Activated CD8-positive, alpha-beta memory T cell treated with anti-CD3 and anti-CD28 coated beads, Interleukin-2, amount 50 U/mL, for 4 hours (primary cell): Measurements from ENCODE around the gene ABHD1.
"Not testable (repeated sequence)": the region's sequence is repeated elsewhere in the genome, so short reads cannot be mapped to it uniquely, and the experiment has no call there.

ENCODE experiments used
- DNase-seq: peaks from one replicate; pipeline ENCODE4 v3.0.0-alpha.2; 2020

The ABHD1 gene

DNA sequence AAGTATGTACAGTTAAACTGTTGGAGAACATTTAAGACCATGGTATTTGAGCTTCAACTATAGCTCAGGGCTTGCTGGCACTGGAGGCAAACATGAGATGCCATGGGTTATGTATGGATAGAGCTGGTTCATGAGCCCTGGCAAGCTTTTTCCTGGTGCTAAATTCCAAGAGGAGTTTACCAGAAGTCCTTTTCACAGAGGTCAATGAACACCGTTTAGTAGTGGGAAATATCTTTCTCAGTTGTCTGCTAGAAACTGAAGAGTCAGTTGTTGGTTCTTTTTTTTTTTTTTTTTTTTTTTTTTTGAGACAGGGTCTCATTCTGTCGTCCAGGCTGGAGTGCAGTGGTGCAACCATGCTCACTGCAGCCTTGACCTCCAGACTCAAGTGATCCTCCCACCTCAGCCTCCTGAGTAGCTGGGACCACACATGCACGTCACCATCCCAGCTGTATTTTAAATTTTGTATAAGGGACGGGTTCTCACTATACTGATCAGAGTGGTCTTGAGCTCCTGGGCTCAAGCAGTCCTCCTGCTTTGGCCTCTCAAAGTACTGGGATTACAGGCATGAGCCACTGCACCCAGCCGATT, 35.7 kb upstream of the ABHD1 start:
- DNase-seq: no peak

DNA sequence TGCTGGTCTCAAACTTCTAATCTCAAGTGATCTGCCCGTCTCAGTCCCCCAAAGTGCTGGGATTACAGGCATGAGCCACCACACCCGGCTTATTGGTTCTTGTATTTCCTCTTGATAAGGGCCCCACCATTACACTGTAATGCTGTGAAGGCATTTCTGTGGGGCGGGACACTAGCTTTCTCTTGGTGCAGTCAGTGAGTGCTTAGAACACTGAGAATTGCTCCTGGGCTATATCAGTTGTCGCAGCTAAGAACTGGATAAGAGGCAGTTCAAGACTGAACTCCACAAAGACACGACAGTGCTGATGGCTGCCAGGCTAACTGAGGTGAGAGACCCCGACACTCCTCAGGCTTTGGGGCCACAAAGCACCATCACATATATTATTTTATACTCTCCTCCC, 35.0 kb upstream of the ABHD1 start:
- DNase-seq: no peak

DNA sequence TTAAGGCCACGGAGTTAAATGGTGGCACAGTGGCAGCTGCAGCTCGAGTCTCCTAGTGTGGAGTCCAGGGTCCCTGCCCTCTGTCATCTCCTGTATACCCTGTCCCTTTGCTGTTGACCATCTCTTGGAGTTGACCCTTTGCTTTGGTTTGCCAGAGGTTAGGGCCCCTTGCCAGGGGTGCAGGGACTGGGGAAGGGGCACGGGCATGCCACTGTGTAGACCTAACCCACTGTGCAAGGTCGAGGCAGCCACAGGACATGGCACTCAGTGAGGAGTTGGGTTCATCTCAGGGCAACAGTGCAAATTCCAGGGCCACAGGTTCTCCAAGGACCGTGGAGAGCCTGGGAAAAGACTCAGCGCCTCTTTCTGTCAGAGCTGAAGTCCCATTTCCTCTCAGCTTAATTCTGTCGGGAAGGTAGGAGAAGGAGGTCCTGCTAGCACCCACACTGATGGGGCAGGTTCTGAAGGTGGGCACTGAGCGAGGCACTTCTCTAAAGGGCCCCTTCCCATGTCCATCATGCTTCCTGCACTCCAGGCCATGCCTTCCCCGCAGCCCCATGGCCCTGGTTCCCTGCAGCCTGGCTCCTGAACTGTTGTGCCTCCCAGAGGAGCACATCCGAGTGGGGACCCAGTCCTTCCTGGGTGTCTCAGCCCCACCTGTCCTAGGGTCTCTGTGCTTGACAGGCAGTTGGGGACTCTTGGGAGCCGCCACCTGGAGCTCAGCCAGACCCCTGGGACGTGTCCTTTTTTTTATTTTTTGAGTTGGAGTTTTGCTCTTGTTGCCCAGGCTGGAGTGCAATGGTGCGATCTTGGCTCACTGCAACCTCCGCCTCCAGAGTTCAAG, 34.3 kb upstream of the ABHD1 start:
- no peak for DNase-seq

DNA sequence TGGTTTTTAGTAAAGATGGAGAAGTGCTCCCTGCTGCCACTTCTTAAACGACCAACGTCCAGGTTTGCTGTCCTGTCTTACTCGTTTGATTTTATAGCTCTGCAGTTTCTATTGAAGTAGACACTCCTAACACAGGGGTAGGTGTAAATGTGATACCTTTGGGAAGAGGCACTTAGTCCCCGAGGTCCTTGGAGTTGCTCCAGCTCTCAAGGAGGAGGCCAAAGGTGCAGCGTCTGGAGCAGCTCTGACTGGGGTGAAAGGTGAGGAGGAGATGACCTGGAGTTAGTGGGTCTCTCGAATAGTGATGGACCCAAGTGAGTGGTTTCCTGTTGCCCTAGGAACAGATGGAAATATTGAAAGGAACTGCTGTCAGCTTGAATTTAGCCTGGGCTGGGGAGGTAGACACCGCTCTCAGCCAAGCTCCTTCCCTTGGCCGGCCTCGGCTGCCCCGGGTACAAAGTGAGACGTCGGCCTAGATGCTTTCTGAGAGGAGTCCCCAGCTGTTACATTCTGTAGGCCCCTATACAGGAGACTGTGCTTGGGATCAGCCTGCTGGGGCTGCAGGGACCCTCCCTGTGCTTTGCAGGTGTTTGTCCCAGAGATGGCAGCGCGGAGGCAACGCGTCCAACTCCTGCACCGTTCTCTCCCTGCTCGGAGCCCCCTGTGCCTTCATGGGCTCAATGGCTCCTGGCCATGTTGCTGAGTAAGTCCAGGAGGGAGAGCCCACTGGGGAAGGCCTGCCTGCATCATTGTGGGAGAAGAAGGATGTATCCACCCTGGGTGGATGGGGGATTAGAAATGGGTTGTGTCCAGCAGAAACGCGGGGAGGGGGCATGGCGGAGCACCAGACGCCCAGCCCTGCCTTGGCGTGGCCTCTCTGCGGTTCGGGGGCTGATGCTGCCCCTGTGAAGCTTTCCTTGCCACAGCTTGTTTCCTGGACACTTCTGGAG, 31.6 kb upstream of the ABHD1 start:
- no peak for DNase-seq

DNA sequence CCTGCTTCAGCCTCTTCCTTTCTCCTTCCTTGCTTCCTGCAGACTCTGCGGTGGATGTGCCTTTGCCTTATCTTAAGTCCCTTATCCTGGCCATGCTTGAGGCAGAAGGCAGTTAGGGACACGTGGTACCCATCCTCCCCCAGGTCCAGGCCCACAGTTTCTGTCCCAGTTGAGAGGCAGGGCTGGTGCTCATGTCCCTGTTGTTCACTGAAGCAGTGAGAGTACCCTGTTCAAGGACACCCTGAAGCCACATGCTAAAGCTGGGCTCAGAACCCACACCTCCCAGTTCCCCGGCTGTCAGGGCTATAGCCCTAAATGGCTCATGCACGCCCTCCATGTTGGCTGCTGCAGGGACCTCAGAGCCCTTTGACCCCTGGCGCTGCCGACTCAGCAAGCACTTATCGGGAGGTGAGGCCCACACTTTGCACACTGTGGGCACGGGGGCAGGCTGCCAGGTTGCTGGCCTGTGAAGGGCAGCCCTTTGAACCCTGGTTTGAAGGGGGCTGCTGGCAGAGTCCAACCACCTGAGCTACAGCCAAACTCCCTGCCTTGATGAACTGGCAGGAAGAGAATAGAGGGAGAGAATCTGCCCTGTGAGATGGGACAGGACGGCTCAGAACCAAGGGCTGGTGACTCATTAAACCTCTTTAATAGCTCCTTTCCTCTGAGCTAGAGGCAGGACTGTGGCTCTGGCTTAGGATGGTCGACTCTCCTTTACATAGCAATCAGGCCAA, 30.8 kb upstream of the ABHD1 start:
- no peak for DNase-seq

DNA sequence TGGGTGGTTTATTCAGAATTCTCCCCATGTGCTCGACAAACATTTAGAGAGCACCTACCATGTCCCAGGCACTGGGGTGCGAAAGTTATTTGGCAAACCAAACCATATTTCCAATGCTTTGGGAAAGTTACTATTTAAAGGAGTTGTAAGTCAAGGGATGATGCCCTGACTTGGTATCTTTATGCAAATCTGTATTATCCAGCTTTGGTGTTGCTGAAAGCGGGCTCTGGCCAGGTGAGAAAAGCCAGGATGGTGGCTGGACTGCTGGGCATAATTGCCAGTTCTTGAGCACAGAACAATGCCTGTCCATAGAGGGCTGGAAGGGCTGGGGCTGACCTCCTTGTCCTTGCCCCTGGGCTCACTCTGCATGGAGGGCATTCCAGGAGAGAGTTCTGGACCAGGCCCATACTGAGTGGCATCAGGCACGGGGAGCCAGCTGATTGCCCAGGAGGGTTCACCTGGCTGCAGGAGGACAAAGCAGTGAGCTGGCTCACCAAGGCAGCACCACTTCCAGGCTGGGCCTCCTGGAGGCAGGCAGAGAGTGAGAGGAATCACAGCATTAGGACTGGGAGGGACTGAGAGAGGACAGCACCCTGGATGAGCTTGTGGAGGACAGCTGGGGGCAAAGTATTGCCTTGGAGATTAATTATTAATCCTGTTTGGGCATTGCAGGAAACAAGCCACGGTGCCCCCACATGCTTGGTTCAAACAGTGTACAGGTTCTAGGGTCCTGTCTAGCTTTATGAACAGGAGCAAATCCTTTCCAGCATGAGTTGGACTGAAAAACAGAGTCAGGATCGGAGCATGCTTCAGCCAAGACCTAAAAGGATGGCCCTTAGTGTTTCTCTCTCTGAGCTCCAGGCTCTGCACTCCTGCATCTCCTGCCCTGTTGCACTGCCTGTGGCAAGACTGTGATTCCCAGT, 29.9 kb upstream of the ABHD1 start:
- no peak for DNase-seq

DNA sequence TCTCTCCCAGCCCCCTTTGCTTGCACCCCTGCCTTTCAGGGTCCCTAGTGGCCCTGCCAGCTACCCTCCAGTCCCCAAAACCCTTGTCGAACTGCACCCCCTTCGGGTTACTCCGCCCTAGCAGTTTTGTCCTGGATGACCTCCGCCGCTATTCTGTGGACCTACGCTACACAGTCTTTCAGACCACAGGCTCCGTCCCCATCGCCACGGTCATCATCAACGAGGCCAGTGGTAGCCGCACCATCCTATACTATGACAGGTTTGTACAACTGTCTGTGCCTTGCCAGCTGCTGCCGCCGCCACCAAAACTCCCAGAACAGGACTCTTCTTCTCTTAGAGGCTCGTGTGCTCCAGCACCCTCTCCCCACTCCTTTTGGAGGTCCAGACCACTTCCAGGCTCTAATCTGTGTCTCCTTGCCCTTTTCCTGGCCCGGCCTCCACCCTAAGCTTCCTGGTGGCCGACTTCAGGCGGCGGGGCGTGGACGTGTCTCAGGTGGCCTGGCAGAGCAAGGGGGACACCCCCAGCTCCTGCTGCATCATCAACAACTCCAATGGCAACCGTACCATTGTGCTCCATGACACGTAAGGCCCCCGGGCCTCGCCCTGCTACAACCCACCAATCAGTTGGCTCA, 29.1 kb upstream of the ABHD1 start:
- no peak for DNase-seq

DNA sequence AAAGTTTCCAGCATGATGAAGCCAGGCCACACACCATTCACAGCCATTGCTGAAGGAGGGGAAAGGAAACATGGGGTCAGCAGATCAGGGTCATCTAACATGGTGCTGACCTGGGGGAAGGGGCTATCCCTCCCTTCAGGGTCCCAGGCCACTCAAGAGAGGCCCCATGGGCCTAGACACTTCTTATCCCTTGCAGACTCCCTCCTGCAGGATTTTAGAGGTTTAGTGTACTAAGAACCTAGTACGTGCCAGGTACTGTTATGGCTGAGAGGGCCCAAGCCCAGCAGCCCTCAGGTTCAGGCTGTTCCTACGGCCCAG, 28.2 kb upstream of the ABHD1 start:
- no peak for DNase-seq

DNA sequence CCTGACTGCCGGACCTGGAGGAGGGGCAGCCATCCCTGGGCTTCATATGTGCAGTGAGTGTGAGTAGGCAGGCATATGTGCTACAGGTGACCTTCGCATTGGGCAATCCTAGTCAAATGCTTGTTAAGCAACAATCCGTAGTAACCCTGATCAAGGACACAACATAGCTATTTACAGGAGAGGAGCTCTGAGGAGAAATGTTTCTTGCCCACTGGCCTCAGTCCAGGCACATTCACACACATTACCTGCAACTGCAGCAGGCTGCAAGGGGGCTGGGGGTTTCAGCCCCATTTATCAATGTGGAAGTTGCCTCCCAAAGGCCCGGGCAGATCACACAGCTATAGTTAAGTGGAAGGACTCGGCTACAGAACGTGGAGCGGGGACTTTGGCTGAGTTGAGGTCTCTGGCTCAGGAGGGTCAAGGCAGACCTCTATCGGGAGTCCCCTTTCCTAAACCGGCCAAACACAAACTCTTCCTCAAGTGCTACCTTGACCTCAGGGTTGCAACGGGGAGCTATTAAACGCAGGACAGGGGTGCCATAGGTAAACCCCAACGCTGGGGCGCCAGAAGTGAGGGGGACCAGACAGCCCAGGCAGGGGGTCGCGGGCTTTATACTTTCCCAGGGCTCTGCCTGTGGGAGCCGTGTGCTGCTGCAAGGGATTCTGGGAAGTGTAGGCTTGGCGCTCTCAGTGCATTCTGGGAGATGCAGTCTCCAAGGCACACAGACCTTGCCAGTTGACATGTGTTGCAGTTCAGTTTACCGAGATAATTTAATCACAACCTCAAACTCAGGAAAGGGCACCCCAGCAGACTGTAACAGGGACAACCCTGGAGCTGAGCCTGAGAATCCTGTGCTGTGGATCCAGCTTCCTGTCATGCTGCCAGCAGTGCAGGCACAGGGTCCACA, 27.6 kb upstream of the ABHD1 start:
- DNase-seq: no peak

DNA sequence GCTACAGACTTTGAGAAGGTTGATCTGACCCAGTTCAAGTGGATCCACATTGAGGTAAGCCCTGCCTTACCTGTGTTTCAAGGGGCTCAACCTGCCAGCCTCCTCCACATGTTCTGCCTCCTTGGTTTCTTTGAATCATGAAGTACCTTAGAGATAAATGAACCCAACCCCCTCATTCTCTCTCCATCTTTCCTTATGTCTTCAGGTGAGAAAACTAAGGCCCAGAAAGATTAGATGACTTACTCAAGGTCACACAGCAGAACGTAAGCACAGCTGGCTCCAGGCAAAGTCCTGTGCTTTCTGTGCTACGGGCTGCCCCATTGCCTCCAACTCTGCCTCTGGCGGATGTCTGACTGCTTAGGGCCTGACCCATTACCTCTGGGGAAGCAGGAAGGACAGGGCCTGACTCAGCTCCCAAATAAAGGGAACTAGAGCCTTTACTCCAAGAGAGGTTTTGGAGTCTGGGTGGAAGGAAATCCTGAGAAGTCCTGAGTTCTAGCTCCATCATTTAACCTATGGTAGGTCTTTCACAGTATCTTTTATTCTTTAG, 26.8 kb upstream of the ABHD1 start:
- DNase-seq: no peak

DNA sequence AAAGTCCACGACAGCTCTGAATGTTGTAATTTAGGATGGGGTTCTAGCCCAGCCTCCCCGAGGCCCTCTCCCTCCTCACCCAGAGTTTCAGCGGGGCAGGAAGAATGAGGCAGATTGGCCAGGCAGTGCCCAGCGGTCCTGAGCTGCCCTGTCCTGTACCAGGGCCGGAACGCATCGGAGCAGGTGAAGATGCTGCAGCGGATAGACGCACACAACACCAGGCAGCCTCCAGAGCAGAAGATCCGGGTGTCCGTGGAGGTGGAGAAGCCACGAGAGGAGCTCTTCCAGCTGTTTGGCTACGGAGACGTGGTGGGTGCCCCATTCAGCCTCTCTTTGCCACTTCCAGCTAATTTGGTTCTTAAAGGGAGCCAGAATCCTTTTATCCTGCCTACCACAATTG, 26.3 kb upstream of the ABHD1 start:
- no peak for DNase-seq

DNA sequence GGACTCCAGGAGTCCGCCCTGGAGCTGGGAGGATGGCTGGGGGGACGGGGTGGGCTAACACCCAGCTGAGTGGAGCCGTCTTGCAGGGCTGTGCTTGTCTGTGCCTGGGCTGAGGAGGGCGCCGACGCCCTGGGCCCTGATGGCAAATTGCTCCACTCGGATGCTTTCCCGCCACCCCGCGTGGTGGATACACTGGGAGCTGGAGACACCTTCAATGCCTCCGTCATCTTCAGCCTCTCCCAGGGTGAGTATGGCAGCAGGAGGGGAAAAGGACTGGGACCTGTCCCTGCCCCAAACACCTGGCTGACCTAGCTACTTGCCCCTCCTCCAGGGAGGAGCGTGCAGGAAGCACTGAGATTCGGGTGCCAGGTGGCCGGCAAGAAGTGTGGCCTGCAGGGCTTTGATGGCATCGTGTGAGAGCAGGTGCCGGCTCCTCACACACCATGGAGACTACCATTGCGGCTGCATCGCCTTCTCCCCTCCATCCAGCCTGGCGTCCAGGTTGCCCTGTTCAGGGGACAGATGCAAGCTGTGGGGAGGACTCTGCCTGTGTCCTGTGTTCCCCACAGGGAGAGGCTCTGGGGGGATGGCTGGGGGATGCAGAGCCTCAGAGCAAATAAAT, 24.2 kb upstream of the ABHD1 start:
- no peak for DNase-seq

DNA sequence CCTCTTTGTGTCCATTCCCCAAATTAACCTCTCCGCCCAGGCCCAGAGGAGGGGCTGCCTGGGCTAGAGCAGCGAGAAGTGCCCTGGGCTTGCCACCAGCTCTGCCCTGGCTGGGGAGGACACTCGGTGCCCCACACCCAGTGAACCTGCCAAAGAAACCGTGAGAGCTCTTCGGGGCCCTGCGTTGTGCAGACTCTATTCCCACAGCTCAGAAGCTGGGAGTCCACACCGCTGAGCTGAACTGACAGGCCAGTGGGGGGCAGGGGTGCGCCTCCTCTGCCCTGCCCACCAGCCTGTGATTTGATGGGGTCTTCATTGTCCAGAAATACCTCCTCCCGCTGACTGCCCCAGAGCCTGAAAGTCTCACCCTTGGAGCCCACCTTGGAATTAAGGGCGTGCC, 23.6 kb upstream of the ABHD1 start:
- DNase-seq: no peak

DNA sequence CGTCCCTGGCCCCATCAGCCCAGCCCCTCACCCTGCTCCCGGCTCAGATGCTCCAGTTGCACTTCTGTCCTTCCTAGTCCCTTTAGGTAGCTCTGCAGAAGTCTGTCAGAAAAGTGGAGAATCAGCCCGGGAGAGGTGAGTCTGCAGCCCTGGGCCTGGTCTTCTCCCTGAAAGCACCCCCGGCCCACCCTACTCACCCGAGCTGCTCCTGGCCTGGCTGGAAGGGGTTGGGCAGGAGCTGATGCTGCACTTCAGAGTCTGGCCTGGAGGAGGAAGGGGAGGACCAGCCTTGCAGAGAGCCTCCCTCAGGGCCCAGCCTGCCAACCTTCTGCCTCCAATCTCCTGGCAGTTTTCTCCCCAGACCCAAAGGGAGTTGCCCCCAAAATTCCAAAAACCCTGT, 21.3 kb upstream of the ABHD1 start:
- DNase-seq: no peak

DNA sequence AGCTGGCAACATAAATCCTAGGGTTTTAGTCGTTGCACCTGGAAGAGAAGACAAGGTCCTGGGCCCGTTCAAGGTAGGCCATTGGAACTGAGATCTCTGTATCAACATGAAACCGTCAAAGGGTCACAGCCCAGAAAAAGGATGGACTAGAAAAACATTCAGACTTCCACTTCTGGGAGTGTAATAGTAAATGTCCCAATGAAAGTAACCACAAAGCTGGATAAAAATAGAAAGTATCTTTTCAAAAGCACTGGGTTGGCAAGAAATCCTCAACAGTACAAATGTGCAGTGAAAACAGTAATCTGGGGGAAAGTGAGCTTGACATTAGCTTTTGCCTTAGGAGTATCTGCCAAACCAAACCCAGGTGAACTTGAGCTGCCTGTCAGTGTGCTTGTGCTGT, 17.6 kb upstream of the ABHD1 start:
- DNase-seq: no peak

DNA sequence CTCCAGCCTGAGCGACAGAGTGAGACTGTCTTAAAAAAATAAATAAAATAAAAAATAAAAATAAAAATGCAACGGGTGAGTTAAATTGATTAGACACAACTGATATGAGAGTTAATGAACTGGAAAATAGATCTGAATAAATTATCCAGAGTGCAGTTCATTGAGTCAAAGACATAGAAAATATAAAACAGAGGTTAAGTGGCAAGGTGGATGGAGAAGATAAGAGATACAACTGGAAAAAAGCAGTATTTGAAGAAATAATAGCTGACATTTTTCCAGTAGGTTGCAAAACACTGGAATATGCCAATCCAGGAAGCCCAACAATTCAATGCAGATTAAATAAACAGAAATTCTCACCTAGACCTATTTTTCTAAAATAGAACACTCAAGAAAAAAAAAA, 15.4 kb upstream of the ABHD1 start:
- DNase-seq: no peak

DNA sequence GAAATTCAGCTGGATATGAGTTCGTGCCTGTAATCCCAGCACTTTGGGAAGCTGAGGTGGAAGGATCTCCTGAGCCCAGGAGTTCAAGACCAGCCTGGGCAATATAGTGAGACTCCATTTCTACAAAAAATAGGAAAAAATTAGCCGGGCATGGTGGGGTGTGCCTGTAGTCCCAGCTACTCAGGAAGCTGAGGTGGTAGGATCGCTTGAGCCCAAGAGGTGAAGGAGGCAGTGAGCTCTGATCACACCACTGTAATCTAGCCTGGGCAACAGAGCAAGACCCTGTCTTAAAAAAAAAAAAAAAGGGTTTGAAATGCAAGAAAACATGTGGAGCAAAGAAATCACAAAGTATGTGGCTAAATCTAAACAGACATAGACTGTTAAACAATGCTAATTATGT, 14.5 kb upstream of the ABHD1 start:
- DNase-seq: no peak

DNA sequence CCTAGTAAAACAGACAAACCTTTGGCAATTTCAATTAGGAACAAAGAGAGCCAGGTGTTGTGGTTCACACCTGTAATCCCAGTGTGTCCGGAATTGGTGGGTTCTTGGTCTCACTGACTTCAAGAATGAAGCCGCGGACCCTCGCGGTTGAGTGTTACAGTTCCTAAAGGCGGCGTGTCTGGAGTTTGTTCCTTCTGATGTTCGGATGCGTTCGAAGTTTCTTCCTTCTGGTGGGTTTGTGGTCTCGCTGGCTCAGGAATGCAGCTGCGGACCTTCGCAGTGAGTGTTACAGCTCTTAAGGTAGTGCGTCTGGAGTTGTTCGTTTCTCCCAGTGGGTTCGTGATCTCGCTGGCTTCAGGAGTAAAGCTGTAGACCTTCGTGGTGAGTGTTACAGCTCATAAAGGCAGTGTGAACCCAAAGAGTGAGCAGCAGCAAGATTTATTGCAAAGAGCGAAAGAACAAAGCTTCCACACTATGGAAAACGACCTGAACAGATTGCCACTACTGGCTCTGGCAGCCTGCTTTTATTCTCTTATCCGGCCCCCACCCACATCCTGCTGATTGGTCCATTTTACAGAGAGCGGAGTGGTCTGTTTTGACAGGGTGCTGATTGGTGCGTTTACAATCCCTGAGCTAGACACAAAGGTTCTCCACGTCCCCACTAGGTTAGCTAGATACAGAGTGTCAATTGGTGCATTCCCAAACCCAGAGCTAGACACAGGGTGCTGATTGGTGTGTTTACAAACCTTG, 12.8 kb upstream of the ABHD1 start:
- not testable (repeated sequence) for DNase-seq
